Measurements from ENCODE around the gene SPANXN2. TPM values are rescaled to one million over a fixed set of nuclear protein-coding genes. Genes with fewer than 3 reads are reported as not detected.

Gene SPANXN2
- not detected in 2 replicates for total RNA-seq

GRCh38 chrX:143720652-143721051 lies at the start of gene SPANXN2:
Gene SPANXN2 (minus strand): TSS chrX:143720752. CDS start chrX:143720668, 84 bp downstream.

Other genes starting within 250 kb of the SPANXN2 start
- not detected in 2 replicates for gene SPANXN3, start 203.3 kb downstream of the SPANXN2 start, total RNA-seq
- gene SLITRK4, start 84.7 kb downstream of the SPANXN2 start, total RNA-seq = 0.22 and 7.0 TPM in 2 replicates
- gene UBE2NL, start 163.3 kb upstream of the SPANXN2 start, total RNA-seq = not detected in 2 replicates